Left colon (tissue), 2 donors: ENCODE data around the gene ZNF564. TPM values are rescaled to one million over a fixed set of nuclear protein-coding genes. Genes with fewer than 3 reads are reported as not detected.
"Not testable (repeated sequence)": the region's sequence is repeated elsewhere in the genome, so short reads cannot be mapped to it uniquely, and the experiment has no call there.

Source experiments
- ATAC-seq: fragments of 200-7000 bp; cut with Tn5 transposase; one replicate; pipeline ENCODE4 v1.9.1; 2020; ENCODE audit warnings: mild to moderate bottlenecking, moderate library complexity
- DNase-seq, 2 donors: peaks; one replicate each; pipeline ENCODE4 v3.0.0-alpha.2; 2020
- intact Hi-C, 2 donors: fragments of 100-400 bp; cut with DNase I in 1 of 2; cut with micrococcal nuclease in 1 of 2; formaldehyde crosslinking; loops; one replicate each; pipeline versions ENCODE4 v1.11.2 to v1.14.0; 2022; cut with DNase I, micrococcal nuclease
- long read RNA-seq: library from polyadenylated mRNA; unstranded; transcript quantifications from one replicate; pipeline ENCODE4 v2.0.0, GENCODE V29; 2021
- total RNA-seq, 2 donors: library from RNA; stranded (reverse); fragmentation: NEBNext Ultra II Directional; extraction: Animal tissue kit (Norgen Biotek cat#: 25700); gene quantifications; one replicate each; pipeline ENCODE4 v1.2.1, GENCODE V29; 2021
- donor health status: DM: no; HTN: no; CAD: no.
- donor health status: DM: yes; HTN: yes; CAD: no.

ZNF564 gene
- 10 to 100 TPM; 21.1 to 21.5 TPM for total RNA-seq
- long read RNA-seq, transcript ZNF564-201 (4 exons, 2,935 nt): major isoform, 23 of 27 reads
- long read RNA-seq, partial matches to known transcripts: 0 of 27 reads
- long read RNA-seq, other reads (novel, unspliced or antisense): 3 of 27 reads

- intact Hi-C loops: no loop called here
- DNase-seq (peak; percentile 93 to 98), ATAC-seq (peak; percentile 90)
Observed at GRCh38 chr19:12551060-12551832, at the start of gene ZNF564. TSS of gene ZNF564 (minus strand) at chr19:12551482. CDS start at chr19:12551332, 150 bp downstream.

GRCh38 chr19:12597594-12597993 lies 46.3 kb upstream of the ZNF564 start:
- DNase-seq (no peak), ATAC-seq (no peak)
- intact Hi-C loops: no loop called here

GRCh38 chr19:12596927-12597548 lies 45.8 kb upstream of the ZNF564 start:
- DNase-seq (no peak), ATAC-seq (no peak)
- intact Hi-C loops: no loop called here

- DNase-seq (no peak), ATAC-seq (no peak)
- intact Hi-C loops: no loop called here
Observed at GRCh38 chr19:12596485-12596884, 45.2 kb upstream of the ZNF564 start.

GRCh38 chr19:12581100-12581499 lies 29.8 kb upstream of the ZNF564 start:
- no peak for DNase-seq
- intact Hi-C loops: no loop called here
- ATAC-seq: no peak

- ATAC-seq (no peak), DNase-seq (no peak)
- intact Hi-C loops: no loop called here
Observed at GRCh38 chr19:12580180-12580694, 29.0 kb upstream of the ZNF564 start.

- ATAC-seq: no peak
- DNase-seq: no peak
- intact Hi-C loops: no loop called here
Observed at GRCh38 chr19:12578641-12579040, 27.4 kb upstream of the ZNF564 start.

- intact Hi-C loops: no loop called here
- DNase-seq (no peak), ATAC-seq (no peak)
Observed at GRCh38 chr19:12574036-12574435, 22.8 kb upstream of the ZNF564 start.

GRCh38 chr19:12567951-12568350 lies 16.7 kb upstream of the ZNF564 start:
- ATAC-seq: no peak
- no peak for DNase-seq
- intact Hi-C loops: loop anchor here in 1 of 2 donors (10.0 kb wide), 1 partner anchor 107 kb away; no protein-coding TSS in a partner anchor

- not testable (repeated sequence) for DNase-seq, ATAC-seq
- intact Hi-C loops: loop anchor here in 1 of 2 donors (10.0 kb wide), 1 partner anchor 108 kb away; no protein-coding TSS in a partner anchor
Observed at GRCh38 chr19:12566380-12566779, 15.1 kb upstream of the ZNF564 start.

GRCh38 chr19:12564016-12564664 lies 12.9 kb upstream of the ZNF564 start:
- intact Hi-C loops: loop anchor here in 1 of 2 donors (10.0 kb wide), 1 partner anchor 111 kb away; no protein-coding TSS in a partner anchor
- DNase-seq (peak; percentile 75 to 93), ATAC-seq (peak; percentile 95)

GRCh38 chr19:12555456-12555930 lies 4.2 kb upstream of the ZNF564 start:
- no peak for DNase-seq

GRCh38 chr19:12546903-12547302 lies 4.4 kb downstream of the ZNF564 start:
- ATAC-seq: no peak
- no peak for DNase-seq
- intact Hi-C loops: no loop called here

More at GRCh38 chr19:12555456-12555930, 4.2 kb upstream of the ZNF564 start:
- ATAC-seq: no peak
- intact Hi-C loops: no loop called here

GRCh38 chr19:12546068-12546467 lies 5.2 kb downstream of the ZNF564 start:
- no peak for ATAC-seq
- no peak for DNase-seq
- intact Hi-C loops: no loop called here

- intact Hi-C loops: no loop called here
- DNase-seq (no peak), ATAC-seq (peak; percentile 18)
Observed at GRCh38 chr19:12545267-12545666, 6.0 kb downstream of the ZNF564 start.

GRCh38 chr19:12544401-12544876 lies 6.8 kb downstream of the ZNF564 start:
- ATAC-seq (no peak), DNase-seq (no peak)
- intact Hi-C loops: no loop called here

- intact Hi-C loops: no loop called here
- DNase-seq (no peak), ATAC-seq (no peak)
Observed at GRCh38 chr19:12543855-12544254, 7.4 kb downstream of the ZNF564 start.

- DNase-seq: no peak
- intact Hi-C loops: no loop called here
- ATAC-seq: peak; percentile 15
Observed at GRCh38 chr19:12527034-12527836, 24.0 kb downstream of the ZNF564 start.
